Skeletal muscle satellite cell (primary cell): ENCODE data around the gene GRK3.

Source experiments
- H3K27me3 ChIP-seq: 2 replicates; pipeline ENCODE4 v1.7.0; 2013; ENCODE audit warnings: low read length; ENCODE audit not compliant: control insufficient read depth, insufficient read depth
- H3K36me3 ChIP-seq: 2 replicates; pipeline ENCODE4 v1.7.0; 2013; ENCODE audit warnings: mild to moderate bottlenecking, control low read depth, low read length; ENCODE audit not compliant: insufficient read depth
- H3K4me1 ChIP-seq: 2 replicates; pipeline ENCODE4 v1.7.0; 2013; ENCODE audit warnings: low read length; ENCODE audit not compliant: control insufficient read depth, insufficient read depth
- H3K4me2 ChIP-seq: 2 replicates; pipeline ENCODE4 v1.7.0; 2013; ENCODE audit warnings: mild to moderate bottlenecking, low read length
- H3K4me3 ChIP-seq: 2 replicates; pipeline ENCODE4 v1.7.0; 2013; ENCODE audit warnings: low read length
- H3K9ac ChIP-seq: 2 replicates; pipeline ENCODE4 v1.7.0; 2013; ENCODE audit warnings: mild to moderate bottlenecking, low read depth, low read length, moderate library complexity
- H3K9me3 ChIP-seq: replicated peaks from 2 replicates; pipeline ENCODE4 v1.7.0; 2013; ENCODE audit warnings: mild to moderate bottlenecking, control low read depth, low read length

The GRK3 gene

GRCh38 chr22:25669253-25670069 lies 105.0 kb downstream of the GRK3 start:
- Histone ChIP-seq H3K9me3 (no peaks in the 10 kb centered on the region), H3K4me2 (no peak overlapping the region), H3K4me3 (no peak overlapping the region), H3K36me3 (no peaks in the 10 kb centered on the region), H3K4me1 (peaks cover 5% of the 10 kb centered on the region), H3K9ac (no peak overlapping the region), H3K27me3 (no peaks in the 10 kb centered on the region)

DNA sequence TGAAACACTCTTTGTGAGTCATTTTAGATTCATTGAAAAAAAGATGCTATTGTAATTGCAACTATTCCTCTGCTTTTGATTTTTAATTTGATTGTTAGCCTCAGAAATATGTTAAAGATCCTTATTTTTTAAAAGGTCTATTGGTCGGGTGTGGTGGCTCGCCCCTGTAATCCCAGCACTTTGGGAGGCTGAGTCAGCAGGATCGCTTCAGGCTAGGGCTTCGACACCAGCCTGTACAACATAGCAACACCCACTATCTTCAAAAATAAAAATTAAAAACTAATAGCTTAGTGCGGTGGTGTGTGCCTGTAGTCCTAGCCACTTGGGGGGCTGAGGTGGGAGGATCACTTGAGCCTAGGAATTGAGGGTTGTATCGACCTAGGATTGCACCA lies 105.6 kb downstream of the GRK3 start:
- Histone ChIP-seq H3K9ac (no peak overlapping the region), H3K4me3 (no peak overlapping the region), H3K9me3 (no peaks in the 10 kb centered on the region), H3K36me3 (no peaks in the 10 kb centered on the region), H3K27me3 (no peaks in the 10 kb centered on the region), H3K4me1 (peaks cover 5% of the 10 kb centered on the region), H3K4me2 (no peak overlapping the region)

DNA sequence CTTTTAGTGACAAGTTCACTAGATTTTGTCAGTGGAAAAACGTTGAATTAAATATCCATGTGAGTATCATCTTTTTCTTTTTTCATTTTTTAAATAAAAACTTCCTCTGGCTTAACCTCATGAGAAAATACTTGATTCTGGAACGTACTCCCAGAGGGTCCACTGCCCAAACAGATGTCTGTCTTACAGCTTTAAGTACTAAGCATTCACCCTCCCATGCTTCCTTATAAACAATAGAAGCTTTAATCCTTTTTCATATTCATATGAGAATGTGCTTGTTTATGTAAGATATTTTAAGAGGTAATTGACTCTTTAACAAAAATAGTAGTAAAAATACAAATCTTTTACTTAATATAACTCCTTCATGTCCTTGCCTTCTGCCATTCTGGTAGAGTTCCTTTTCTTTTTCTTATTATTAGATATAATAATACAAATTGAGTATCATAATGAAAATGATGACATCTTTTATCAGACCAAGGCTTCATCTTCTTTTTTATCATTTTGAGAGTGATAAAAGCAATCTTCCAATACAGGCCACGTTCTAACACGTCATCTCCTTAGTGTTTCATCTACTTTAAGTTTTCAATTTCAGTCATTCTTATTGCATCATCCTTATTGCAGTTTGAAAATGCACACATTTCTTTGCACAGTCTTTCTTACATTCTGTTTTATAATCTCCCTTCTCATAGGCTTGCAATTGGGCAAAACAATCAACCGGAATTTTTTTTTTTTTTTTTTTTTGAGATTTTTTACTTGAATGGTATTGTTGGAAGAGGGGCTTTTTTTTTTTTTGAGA lies 108.0 kb downstream of the GRK3 start:
- no peaks in the 10 kb centered on the region for H3K9me3 ChIP-seq
- no peak overlapping the region for H3K4me3 ChIP-seq
- no peak overlapping the region for H3K9ac ChIP-seq
- no peaks in the 10 kb centered on the region for H3K27me3 ChIP-seq
- H3K4me1 ChIP-seq, result peaks cover 5% of the 10 kb centered on the region
- H3K4me2 ChIP-seq, result no peak overlapping the region
- no peaks in the 10 kb centered on the region for H3K36me3 ChIP-seq

GRCh38 chr22:25673713-25674112 lies 109.2 kb downstream of the GRK3 start:
- Histone ChIP-seq H3K4me2 (no peak overlapping the region), H3K36me3 (no peaks in the 10 kb centered on the region), H3K9ac (no peak overlapping the region), H3K4me1 (no peaks in the 10 kb centered on the region), H3K9me3 (no peaks in the 10 kb centered on the region), H3K27me3 (no peaks in the 10 kb centered on the region), H3K4me3 (no peak overlapping the region)

DNA sequence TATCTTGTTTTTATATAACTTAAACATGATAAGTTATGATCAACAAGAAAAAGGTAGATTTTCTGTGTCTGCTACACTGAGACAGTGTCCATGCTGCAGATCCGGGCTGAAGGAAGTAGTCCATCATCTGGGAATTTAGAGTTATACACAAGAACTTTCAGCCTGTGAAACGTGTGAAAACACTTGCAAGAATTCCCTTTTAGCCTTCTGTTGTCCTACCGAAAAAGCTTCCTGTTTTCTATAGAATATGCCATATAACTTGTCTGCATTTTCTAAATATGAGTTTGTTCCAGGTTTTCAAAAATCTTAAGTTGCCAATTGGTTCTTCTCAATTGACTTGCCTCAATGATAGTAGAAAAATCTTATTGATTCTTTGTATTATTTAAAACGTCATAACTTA lies 113.2 kb downstream of the GRK3 start:
- Histone ChIP-seq H3K9me3 (no peaks in the 10 kb centered on the region), H3K27me3 (no peaks in the 10 kb centered on the region), H3K4me3 (no peak overlapping the region), H3K9ac (no peak overlapping the region), H3K4me2 (no peak overlapping the region), H3K4me1 (peaks cover 4% of the 10 kb centered on the region), H3K36me3 (no peaks in the 10 kb centered on the region)

- H3K9me3 ChIP-seq, result no peaks in the 10 kb centered on the region
- no peak overlapping the region for H3K9ac ChIP-seq
- H3K4me3 ChIP-seq, result no peak overlapping the region
- no peak overlapping the region for H3K4me2 ChIP-seq
- no peaks in the 10 kb centered on the region for H3K36me3 ChIP-seq
- peaks cover 4% of the 10 kb centered on the region for H3K4me1 ChIP-seq
- no peaks in the 10 kb centered on the region for H3K27me3 ChIP-seq
Measured at GRCh38 chr22:25680051-25680450, 115.6 kb downstream of the GRK3 start.

GRCh38 chr22:25680956-25681355 lies 116.5 kb downstream of the GRK3 start:
- no peak overlapping the region for H3K9ac ChIP-seq

GRCh38 chr22:25682109-25682508 lies 117.6 kb downstream of the GRK3 start:
- Histone ChIP-seq H3K4me1 (peaks cover 4% of the 10 kb centered on the region), H3K9ac (no peak overlapping the region), H3K36me3 (no peaks in the 10 kb centered on the region), H3K9me3 (no peaks in the 10 kb centered on the region), H3K27me3 (no peaks in the 10 kb centered on the region), H3K4me2 (no peak overlapping the region), H3K4me3 (no peak overlapping the region)

More at GRCh38 chr22:25680956-25681355, 116.5 kb downstream of the GRK3 start:
- Histone ChIP-seq H3K4me1 (peaks cover 4% of the 10 kb centered on the region), H3K27me3 (no peaks in the 10 kb centered on the region), H3K4me3 (no peak overlapping the region), H3K9me3 (no peaks in the 10 kb centered on the region), H3K36me3 (no peaks in the 10 kb centered on the region), H3K4me2 (peak overlapping the region; percentile 31)

GRCh38 chr22:25688627-25689026 lies 124.2 kb downstream of the GRK3 start:
- Histone ChIP-seq H3K36me3 (no peaks in the 10 kb centered on the region), H3K4me1 (no peaks in the 10 kb centered on the region), H3K9ac (no peak overlapping the region), H3K9me3 (no peaks in the 10 kb centered on the region), H3K4me2 (no peak overlapping the region), H3K27me3 (peaks cover 4% of the 10 kb centered on the region), H3K4me3 (no peak overlapping the region)

- Histone ChIP-seq H3K27me3 (peaks cover 4% of the 10 kb centered on the region), H3K4me1 (no peaks in the 10 kb centered on the region), H3K4me2 (no peak overlapping the region), H3K4me3 (no peak overlapping the region), H3K9me3 (no peaks in the 10 kb centered on the region), H3K9ac (no peak overlapping the region), H3K36me3 (no peaks in the 10 kb centered on the region)
Measured at GRCh38 chr22:25689631-25690030, 125.2 kb downstream of the GRK3 start.

DNA sequence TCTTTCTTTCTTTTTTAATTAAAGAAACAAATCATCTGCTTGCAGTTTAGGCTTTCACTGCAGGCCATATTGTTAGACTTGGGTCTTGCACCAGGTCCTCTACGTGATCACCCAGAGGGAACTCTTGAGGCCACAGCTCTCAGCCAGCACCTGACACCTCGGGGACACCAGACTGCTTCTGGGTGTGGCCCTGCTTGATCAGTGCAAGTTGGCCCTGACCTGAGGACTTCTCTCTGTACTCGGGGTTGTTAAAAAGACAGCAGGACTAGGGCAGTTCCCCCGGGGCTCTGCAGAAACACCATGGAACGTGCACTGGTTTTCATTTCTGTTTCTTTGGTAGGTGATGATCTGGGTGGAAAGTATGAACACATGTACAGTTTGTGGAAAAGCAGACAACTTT lies 126.3 kb downstream of the GRK3 start:
- no peaks in the 10 kb centered on the region for H3K36me3 ChIP-seq
- no peak overlapping the region for H3K4me3 ChIP-seq
- H3K4me2 ChIP-seq, result no peak overlapping the region
- no peak overlapping the region for H3K9ac ChIP-seq
- no peaks in the 10 kb centered on the region for H3K9me3 ChIP-seq
- peaks cover 4% of the 10 kb centered on the region for H3K27me3 ChIP-seq
- H3K4me1 ChIP-seq, result no peaks in the 10 kb centered on the region
